ENCODE results near the gene EXPH5.
"Not testable (repeated sequence)": the region's sequence is repeated elsewhere in the genome, so short reads cannot be mapped to it uniquely, and the experiment has no call there.

EXPH5 gene

GRCh38 chr11:108606070-108606469 is 12.5 kb upstream of the EXPH5 start:
- DNase-seq (ENCODE audit: low read depth) = no peak
- no peak for TF ChIP-seq CTCF (IDR thresholded peaks at IDR 0.05; ENCODE audit: low read depth, low read length, missing control alignments)
- no peak overlapping the region for H3K4me3 ChIP-seq (ENCODE audit: low read depth, low read length)
- in situ Hi-C loops (cut with HindIII; ENCODE audit: low sequenced_read_pairs) = no loop called here

GRCh38 chr11:108602818-108603217 is 9.2 kb upstream of the EXPH5 start:
- in situ Hi-C loops (cut with HindIII; ENCODE audit: low sequenced_read_pairs); DNase-seq (ENCODE audit: low read depth): not testable (repeated sequence)

GRCh38 chr11:108601150-108601549 is 7.6 kb upstream of the EXPH5 start:
- DNase-seq (ENCODE audit: low read depth) = no peak
- in situ Hi-C loops (cut with HindIII; ENCODE audit: low sequenced_read_pairs) = no loop called here
- no peak overlapping the region for H3K4me3 ChIP-seq (ENCODE audit: low read depth, low read length)
- TF ChIP-seq CTCF (IDR thresholded peaks at IDR 0.05; ENCODE audit: low read depth, low read length, missing control alignments) = no peak

More at GRCh38 chr11:108602818-108603217, 9.2 kb upstream of the EXPH5 start:
- H3K4me3 ChIP-seq (ENCODE audit: low read depth, low read length) = not testable (repeated sequence)

- no peak for TF ChIP-seq CTCF (IDR thresholded peaks at IDR 0.05; ENCODE audit: low read depth, low read length, missing control alignments)
- no peak overlapping the region for H3K4me3 ChIP-seq (ENCODE audit: low read depth, low read length)
- in situ Hi-C loops (cut with HindIII; ENCODE audit: low sequenced_read_pairs) = no loop called here
- DNase-seq (ENCODE audit: low read depth) = no peak
These were observed 6.4 kb upstream of the EXPH5 start for GRCh38 chr11:108599978-108600377.

- TF ChIP-seq CTCF (IDR thresholded peaks at IDR 0.05; ENCODE audit: low read depth, low read length, missing control alignments) = no peak
- no peak overlapping the region for H3K4me3 ChIP-seq (ENCODE audit: low read depth, low read length)
- no peak for DNase-seq (ENCODE audit: low read depth)
- in situ Hi-C loops (cut with HindIII; ENCODE audit: low sequenced_read_pairs) = no loop called here
These were observed 4.3 kb upstream of the EXPH5 start for GRCh38 chr11:108597736-108598355.

- no peak overlapping the region for H3K4me3 ChIP-seq (ENCODE audit: low read depth, low read length)
- in situ Hi-C loops (cut with HindIII; ENCODE audit: low sequenced_read_pairs) = no loop called here
- TF ChIP-seq CTCF (IDR thresholded peaks at IDR 0.05; ENCODE audit: low read depth, low read length, missing control alignments) = no peak
- DNase-seq (ENCODE audit: low read depth) = no peak
These were observed 3.1 kb upstream of the EXPH5 start for GRCh38 chr11:108596701-108597100.

- no peak for TF ChIP-seq CTCF (IDR thresholded peaks at IDR 0.05; ENCODE audit: low read depth, low read length, missing control alignments)
- DNase-seq (ENCODE audit: low read depth) = no peak
- peak overlapping the region; percentile 82 for H3K4me3 ChIP-seq (ENCODE audit: low read depth, low read length)
- in situ Hi-C loops (cut with HindIII; ENCODE audit: low sequenced_read_pairs) = loop anchor here (5.0 kb wide), 1 partner anchor 37 kb away; no protein-coding TSS in a partner anchor
These were observed 411 bp upstream of the EXPH5 start for GRCh38 chr11:108593923-108594434.

All from astrocyte of the cerebellum (primary cell).